GM18502 (cell line): Measurements from ENCODE around the gene FAM110A.
"Not testable (repeated sequence)": the region's sequence is repeated elsewhere in the genome, so short reads cannot be mapped to it uniquely, and the experiment has no call there.

ENCODE experiments used
- ATAC-seq: cut with Tn5 transposase; IDR thresholded peaks from one replicate; pipeline ENCODE4 v1.9.1; 2021; ENCODE audit warnings: mild to moderate bottlenecking; ENCODE audit not compliant: unreplicated experiment, poor library complexity

The FAM110A gene

DNA sequence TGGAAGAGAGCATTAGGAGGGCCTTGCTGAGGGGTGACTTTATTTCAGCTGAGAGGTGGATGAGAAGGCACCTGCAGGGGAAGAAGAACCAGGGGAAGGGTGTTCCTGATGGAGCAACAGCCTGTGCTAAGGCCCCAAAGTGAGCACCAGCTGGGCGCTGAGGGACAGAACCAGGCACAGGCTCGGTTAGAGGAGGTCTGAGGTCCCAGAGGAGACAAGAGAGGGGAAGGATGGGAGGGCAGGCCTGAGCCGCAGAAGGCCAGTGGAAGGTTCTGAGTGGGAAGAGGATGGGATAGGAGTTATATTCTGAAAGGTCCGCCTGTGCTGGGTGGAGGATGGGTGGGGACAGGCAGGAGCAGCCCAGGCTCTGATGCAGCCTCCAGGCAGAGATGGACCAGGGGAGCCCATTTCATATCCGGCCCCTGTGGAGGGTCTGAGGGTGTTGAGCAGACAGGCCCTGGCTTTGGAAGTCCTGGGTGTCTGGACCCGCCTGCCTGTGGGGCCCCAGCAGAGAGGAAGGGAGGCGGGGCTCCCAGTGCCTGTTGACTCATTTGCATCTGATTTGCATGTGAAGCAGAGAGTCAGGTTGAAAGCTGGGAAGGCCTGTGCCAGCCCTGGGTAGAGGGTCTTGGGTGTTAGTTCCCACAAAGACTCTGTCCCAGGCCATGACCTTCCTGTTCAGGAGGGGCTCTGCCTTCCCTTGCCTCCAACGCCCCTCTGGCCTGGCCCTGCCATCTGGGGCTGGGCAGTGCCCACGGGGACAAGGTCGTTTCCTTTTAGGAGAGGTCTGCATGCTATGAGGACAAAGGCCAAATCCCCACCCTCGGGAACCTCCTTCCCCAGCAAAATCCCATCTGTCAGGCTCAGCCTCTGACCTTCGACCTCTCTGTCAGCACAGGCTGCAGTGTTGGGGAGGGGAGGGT, 10.6 kb upstream of the FAM110A start:
- ATAC-seq = no peak

DNA sequence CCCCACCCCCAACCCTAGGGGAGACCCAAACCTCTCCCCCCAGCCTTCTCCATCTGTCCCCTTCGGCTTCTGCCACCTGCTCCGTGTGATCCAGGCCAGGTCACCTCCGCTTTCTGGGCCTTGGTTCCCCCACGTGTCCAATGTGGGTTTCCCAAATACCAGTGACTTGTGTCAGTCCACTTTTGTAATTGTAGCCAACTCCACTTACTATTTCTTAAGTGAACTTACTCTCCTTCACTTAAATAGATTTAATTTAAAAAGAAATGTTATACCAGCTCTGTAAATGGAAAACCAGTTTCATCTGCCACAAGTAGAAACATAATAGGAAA, 10.0 kb upstream of the FAM110A start:
- ATAC-seq = no peak

DNA sequence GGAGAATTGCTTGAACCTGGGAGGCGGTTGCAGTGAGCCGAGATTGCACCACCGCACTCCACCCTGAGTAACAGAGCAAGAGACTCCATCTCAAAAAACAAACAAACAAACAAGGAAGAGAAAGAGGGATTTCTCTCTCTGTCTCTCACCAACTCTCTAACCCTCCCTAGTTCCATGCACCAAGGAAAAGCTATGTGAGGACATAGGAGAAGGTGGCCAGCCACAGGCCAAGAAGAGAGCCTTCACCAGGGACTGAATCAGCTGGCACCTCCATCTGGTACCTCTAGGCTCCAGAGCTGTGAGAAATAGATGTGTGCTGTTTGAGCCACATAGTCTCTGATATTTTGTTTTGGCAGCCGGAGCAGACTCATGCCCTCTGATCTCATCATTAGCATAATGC, 9.0 kb upstream of the FAM110A start:
- no peak for ATAC-seq

- no peak for ATAC-seq
Observed at GRCh38 chr20:824916-825315, 8.6 kb upstream of the FAM110A start.

GRCh38 chr20:825710-826421, 7.6 kb upstream of the FAM110A start:
- ATAC-seq = no peak

DNA sequence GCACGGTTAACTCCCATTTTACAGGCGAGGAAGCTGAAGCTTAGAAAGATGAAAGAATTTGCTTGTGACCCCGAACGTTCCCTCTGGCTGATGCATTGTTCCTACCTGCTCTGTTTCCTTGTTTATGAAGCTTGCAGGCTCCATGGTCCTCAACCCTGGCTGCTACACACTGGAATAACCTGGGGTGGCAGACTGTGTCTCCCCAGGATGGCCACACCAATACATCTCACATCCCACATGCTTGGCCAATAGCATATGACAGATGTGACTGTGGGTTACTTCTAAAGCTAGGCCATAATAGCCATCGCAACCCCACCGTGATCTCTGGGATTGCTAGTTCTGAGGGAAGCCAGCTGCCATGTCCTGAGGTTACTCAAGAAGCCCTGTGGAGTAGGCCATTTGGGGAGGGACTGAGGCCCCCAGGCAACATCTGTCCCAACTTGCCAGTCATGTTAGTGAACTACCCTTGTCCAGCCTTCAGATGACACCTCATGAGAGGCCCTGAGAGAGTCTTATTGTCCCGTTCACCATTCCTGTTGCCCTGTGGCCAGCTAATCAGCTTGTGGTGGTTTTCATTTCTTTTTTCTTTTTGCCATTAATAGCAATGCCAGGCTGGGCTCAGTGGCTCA, 6.7 kb upstream of the FAM110A start:
- ATAC-seq = no peak

DNA sequence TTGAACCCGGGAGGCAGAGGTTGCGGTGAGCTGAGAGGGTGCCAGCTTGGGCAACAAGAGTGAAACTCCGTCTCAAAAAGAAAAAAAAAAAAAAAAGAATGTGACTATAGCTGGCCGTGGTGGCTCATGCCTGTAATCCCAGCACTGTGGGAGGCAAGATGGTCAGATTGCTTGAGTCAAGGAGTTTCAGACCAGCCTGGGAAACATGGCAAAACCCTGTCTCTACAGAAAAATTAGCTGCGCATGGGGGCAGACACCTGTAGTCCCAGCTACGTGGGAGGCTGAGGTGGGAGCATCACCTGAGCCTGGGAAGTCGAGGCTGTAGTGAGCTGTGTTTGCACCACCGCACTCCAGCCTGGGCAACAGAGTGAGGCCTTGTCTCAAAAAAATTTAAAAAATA, 5.5 kb upstream of the FAM110A start:
- not testable (repeated sequence) for ATAC-seq

GRCh38 chr20:828987-829386, 4.5 kb upstream of the FAM110A start:
- no peak for ATAC-seq

- ATAC-seq = no peak
Observed at GRCh38 chr20:829551-829950, 4.0 kb upstream of the FAM110A start.

DNA sequence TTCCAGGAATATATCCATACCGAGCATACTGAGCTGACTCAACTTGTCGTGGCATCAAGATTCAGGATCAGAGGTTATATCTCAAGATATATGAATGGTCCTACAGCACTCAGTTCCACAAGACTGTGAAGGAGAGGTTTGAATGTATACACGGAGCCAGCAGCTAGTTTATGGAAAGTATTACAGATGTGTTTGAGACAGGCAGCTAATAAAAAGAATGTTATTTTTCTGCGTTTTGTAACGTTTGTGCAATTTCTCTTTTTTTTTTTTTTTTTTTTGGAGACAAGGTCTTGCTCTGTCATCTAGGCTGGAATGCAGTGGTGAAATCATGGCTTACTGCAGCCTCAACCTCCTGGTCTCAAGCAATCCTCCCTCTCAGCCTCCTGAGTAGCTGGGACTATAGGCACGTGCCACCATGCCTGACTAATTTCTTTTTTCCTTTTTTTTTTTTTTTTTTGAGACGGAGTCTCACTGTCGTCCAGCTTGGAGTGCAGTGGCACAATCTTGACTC, 3.4 kb upstream of the FAM110A start:
- ATAC-seq = no peak

GRCh38 chr20:831251-831650, 2.3 kb upstream of the FAM110A start:
- ATAC-seq = no peak

DNA sequence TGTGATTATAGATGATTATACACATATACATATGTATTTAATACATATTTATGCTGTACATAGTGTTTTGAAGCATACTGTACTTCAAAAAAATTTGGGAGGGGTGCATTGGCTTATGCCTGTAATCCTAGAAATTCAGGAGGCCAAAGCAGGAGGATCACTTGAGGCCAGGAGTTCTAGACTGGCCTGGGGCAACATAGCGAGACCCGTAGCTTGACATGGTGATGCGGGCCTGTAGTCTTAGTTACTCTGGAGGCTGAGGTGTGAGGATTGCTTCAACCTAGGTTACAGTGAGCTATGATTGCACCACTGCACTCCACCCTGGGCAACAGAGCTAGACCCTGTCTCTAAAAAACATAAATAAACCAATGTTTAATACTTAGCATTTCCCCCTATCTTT, 1.6 kb upstream of the FAM110A start:
- no peak for ATAC-seq

DNA sequence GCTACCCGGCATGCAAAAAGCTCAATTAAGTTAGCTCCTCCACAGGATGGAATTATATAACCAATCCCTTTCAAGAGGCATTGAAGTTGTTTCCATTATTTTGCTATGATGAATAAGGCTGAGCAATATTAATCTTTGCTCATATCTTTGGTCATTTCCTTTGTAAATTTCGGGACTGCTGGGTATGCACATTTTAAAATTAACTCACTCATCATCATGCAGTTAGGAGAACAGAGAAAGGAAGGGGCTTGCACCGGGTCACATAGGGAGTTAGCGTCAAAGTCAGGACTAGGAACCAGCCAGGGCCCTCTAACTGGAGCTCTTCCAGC, 430 bp upstream of the FAM110A start:
- ATAC-seq = no peak

- ATAC-seq = no peak
Observed at GRCh38 chr20:834151-834746, 734 bp downstream of the FAM110A start.

DNA sequence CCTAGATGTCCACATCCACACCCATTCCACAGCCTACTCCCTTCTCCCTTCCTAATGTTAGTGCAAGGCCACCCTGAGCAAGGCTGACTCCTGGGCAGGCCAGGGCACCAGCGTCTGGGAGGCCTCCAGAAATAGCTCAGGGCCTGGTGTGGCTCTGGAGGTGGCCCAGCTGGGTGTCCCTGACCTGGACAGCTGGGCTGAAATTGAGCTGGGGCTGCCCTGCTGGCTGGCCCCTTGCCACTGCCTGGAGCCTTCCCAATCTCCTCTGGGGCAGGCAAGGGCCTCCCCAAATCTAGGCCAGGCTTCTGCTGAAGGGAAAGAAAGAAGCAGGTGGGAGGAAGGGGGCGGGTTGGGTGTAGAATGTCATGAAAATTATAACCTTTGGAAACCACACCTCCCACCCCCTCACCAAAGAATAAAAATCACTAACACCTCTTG, 2.1 kb downstream of the FAM110A start:
- ATAC-seq = no peak

GRCh38 chr20:836190-836589, 2.7 kb downstream of the FAM110A start:
- no peak for ATAC-seq

DNA sequence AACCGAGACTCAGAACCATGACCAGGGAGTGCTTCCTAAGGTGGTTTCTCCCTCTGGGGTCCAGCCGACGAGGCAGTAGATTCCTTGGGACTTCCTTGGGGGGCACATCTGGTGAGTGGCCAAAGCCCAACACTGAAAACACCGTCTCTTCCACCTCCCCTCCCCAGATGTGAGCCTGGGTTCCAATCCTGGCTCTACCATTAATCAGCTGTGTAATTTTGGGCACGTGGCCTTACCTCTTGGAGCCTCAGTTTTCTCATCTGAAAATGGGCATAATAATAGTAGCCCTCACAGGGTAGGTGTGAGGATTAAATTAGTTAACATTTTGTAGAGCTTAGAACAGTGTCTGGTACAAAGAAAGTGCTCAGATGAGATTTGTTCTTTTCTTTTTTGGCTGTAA, 5.5 kb downstream of the FAM110A start:
- no peak for ATAC-seq

DNA sequence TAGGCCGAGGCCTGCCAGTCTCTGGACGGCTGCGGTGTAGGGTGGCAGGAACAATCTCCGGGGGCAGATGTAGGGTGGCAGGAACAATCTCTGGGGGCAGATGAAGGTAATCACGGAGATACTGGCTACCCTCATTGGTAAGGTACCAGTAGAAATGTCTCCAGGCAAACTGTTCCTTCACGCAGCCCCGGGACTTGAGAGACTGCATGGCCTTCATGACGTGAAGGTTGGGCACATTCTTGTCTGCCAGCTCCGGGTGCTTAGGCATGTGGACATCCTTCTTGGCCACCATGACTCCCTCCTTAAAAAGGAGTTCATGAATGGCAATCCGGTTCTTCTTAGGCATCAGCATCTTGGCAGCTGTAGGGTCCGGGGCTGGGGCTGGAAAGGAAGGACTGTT, 6.1 kb downstream of the FAM110A start:
- ATAC-seq = no peak

- ATAC-seq = no peak
Observed at GRCh38 chr20:840503-840857, 7.0 kb downstream of the FAM110A start.

DNA sequence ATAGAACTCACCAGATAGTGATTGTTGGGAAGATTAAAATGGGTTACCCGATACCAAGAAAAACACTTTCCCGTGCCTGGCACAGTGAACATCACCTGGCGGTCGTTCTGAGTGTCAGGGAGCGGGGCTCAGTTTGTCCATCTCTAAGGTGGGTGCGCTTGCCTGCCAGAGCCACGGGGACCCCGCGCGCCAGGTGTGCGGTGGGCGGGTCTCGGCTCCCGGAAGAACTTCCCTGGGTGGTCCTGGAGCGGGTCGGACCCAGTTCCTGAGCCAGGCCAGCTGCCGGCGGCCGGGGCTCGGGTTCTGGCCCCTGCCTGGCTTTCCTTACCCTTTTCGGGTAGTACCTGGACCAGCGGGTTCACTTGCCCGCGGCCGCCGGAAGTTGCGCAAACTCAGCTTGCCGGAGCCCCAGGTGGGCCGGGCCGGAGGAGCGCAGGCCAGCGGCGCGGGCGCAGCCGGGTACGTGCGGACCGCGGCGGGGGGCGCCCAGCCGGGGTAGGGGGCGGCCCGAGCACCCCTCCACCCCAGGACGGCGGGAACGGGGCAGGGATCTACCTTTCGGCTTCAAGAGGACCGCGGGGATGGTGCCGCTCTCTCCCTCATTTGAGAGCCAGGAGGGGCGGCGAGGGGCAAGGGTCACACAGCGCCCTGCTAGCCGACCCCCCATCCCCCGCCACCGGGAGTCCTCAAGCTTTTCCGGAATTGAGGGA, 7.5 kb downstream of the FAM110A start:
- ATAC-seq = no peak
